ENCODE data around the gene NRSN2.
"Not testable (repeated sequence)": the region's sequence is repeated elsewhere in the genome, so short reads cannot be mapped to it uniquely, and the experiment has no call there.

Gene NRSN2

DNA sequence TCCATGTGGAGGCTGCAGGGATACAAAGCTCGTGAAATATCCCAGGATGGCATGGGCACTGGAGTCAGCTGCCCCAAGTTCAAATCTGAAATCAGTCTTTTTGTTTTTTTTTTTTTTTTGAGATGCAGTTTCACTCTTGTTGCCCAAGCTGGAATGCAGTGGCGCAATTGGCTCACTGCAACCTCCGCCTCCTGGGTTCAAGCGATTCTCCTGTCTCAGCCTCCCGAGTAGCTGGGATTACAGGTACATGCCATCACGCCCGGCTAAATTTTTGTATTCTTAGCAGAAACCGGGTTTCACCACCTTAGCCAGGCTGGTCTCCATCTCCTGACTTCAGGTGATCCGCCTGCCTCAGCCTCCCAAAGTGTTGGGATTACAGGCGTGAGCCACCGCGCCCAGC, 30.7 kb downstream of the NRSN2 start:
- not testable (repeated sequence) for DNase-seq

- no peak for DNase-seq
Measured at GRCh38 chr20:378961-379336, 32.0 kb downstream of the NRSN2 start.

DNA sequence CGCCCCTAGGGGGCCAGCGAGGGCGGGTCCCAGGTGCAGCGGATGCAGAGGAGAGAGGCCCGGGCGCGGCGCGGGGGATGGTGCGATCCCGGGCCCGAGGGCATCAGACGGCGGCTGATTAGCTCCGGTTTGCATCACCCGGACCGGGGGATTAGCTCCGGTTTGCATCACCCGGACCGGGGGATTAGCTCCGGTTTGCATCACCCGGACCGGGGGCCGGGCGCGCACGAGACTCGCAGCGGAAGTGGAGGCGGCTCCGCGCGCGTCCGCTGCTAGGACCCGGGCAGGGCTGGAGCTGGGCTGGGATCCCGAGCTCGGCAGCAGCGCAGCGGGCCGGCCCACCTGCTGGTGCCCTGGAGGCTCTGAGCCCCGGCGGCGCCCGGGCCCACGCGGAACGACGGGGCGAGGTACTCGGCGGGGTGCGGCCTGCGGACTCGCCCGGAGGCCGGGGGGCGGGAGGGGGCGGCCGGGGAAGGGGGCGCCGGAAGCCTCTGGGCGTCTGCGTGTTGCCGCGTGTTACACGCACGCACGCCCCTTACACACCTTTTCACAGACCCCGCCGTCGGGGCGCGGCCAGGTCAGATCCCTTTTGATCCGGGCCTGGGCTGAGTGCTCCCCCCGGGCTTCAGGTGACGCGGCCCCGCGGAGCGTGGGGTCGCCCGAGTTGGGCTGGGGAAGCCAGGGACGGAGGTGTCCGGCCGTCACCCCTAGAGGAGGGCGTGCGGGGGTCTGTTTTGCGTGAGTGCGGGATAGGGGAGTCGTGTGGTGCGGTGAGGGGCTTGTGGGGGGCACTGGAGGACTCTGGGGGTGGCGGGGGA, 34.1 kb downstream of the NRSN2 start:
- peak; percentile 89 for DNase-seq

- DNase-seq, result peak; percentile 86
Measured at GRCh38 chr20:381581-382290, 34.8 kb downstream of the NRSN2 start.

DNA sequence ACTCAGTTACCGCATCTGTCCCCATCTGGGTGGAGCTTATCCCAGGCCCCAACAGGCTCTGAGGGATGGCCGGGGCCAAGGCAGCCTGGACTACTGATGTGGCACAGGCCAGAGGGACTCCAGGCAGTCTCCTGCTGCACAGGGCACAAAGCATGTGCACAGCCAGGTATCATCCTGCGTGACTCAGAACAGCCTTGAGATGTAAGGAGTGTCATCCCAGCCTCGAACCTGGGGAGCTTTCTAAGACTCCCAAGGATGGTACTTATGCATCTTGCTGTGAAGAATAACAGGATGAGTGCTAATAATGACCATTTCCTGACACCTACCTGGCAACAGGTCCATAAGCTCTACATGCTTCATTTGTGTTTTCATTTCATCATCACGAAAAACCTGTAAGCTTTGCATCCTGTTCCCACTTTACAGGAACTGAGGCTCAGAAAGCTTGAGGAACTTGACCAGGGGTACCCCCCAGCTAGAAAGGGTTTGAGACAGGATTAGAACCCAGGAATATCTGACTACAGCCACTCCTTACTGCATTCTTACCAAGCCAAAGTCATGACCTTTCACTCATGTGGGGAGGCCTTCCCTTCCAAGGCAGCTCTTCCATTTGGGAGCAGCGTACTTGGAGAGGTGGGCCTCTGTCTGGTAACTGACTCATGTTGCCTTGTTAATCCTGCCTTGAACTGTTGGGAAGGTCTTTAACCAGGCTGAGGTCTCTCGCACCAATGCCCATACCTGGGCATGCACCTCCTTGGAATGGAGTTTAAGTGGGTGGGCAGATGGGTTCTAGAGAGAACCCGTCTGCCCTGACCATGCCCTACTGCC, 35.6 kb downstream of the NRSN2 start:
- no peak for DNase-seq

DNA sequence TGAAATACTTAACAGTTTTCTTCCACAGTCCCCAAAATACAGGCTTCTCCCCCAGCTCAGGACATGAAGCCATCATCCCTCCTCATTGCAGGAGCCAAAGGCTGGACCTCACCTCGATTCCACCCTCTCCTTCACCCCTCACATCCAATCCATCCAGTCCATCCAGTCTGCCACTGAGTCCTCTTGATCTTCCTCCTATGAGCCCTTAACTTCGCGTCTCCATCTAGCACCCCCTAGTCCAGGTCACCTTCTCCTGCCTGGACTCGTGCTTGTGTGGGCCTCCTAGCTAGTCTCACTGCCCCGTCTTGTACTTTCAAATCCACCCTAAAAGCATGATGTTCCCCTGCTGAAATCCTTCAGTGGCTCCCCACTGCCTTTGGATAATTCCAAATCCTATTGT, 37.0 kb downstream of the NRSN2 start:
- DNase-seq, result no peak

- DNase-seq, result no peak
Measured at GRCh38 chr20:384723-385122, 37.8 kb downstream of the NRSN2 start.

GRCh38 chr20:385448-385847, 38.5 kb downstream of the NRSN2 start:
- DNase-seq, result no peak

- not testable (repeated sequence) for DNase-seq
Measured at GRCh38 chr20:386634-387033, 39.7 kb downstream of the NRSN2 start.

DNA sequence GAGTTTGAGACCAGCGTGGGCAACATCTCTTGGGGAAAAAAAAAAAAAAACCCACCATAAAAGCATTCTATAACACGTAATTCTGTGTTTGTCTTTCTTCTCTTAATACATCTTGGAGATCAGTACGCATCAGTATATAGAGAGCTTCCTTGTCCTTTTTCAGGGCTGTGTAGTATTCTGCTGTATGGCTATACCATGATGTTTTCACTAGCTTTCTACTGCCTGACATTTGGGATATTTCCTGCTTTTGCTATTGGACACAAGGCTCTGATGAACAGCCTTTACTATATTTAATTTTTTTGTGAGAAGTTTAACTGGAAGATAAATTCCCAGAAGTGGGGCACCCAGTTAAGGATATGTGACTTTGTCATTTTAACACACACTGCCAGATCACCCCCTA, 40.6 kb downstream of the NRSN2 start:
- DNase-seq, result no peak

GRCh38 chr20:388034-388994, 41.4 kb downstream of the NRSN2 start:
- DNase-seq, result no peak

GRCh38 chr20:389220-389619, 42.3 kb downstream of the NRSN2 start:
- no peak for DNase-seq

- no peak for DNase-seq
Measured at GRCh38 chr20:391041-391711, 44.3 kb downstream of the NRSN2 start.

- DNase-seq, result not testable (repeated sequence)
Measured at GRCh38 chr20:393296-393695, 46.4 kb downstream of the NRSN2 start.

GRCh38 chr20:396252-396618, 49.3 kb downstream of the NRSN2 start:
- DNase-seq, result no peak

DNA sequence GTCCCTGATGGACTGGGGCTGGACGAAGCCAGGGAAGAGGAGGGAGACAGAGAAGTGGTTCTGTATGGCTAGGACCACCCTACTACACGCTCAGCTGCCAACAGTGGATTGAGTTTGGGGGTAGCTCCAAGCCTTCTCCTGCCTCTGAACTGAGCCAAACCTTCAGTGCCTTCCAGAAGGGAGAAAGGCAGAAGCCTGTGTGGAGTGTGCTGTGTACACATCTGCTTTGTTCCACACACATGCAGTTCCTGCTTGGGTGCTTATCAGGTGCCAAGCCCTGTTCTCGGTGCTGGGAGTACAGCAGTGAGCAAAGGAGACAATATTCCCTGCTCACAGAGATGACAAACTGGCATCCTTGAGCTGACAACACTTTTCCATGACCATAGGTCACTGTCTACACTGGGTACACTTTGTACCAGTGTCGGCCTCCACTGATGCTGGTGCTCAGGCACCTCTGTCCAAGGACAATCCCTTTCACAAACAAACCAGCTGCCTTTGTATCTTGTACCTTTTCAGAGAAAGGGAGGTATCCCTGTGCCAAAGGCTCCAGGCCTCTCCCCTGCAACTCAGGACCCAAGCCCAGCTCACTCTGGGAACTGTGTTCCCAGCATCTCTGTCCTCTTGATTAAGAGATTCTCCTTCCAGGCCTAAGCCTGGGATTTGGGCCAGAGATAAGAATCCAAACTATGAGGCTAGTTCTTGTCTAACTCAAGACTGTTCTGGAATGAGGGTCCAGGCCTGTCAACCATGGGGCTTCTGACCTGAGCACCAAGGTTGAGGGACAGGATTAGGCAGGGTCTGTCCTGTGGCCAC, 49.9 kb downstream of the NRSN2 start:
- no peak for DNase-seq

GRCh38 chr20:397432-398237, 50.7 kb downstream of the NRSN2 start:
- no peak for DNase-seq

- no peak for DNase-seq
Measured at GRCh38 chr20:399182-399707, 52.3 kb downstream of the NRSN2 start.

- no peak for DNase-seq
Measured at GRCh38 chr20:400128-400453, 53.2 kb downstream of the NRSN2 start.

Data from activated CD8-positive, alpha-beta memory T cell treated with anti-CD3 and anti-CD28 coated beads, Interleukin-2, amount 50 U/mL, for 48 hours (primary cell).